Neural cell (in vitro differentiated cells): Measurements from ENCODE around the gene SCGN.

Experiments used
- EP300 ChIP-seq: fragments of 450-650 bp; conservative IDR thresholded peaks from 2 replicates; pipeline ENCODE4 v1.6.1; 2014; ENCODE audit warnings: antibody characterized with exemption, mild to moderate bottlenecking, moderate library complexity; ENCODE audit not compliant: poor library complexity, severe bottlenecking
- EZH2 ChIP-seq: fragments of 200-600, 300-800 bp; shearing (Covaris generic), sonication (generic); IDR thresholded peaks from 2 replicates; pipeline ENCODE4 v1.6.1; 2014; ENCODE audit warnings: antibody characterized with exemption, low read length, borderline replicate concordance, mild to moderate bottlenecking; ENCODE audit not compliant: insufficient read depth, poor library complexity, severe bottlenecking
- POLR2AphosphoS5 ChIP-seq: IDR thresholded peaks from 2 replicates; pipeline ENCODE4 v1.6.1; 2012
- RAD21 ChIP-seq: fragments of 450-650 bp; conservative IDR thresholded peaks from 2 replicates; pipeline ENCODE4 v1.6.1; 2014; ENCODE audit warnings: antibody characterized with exemption, mild to moderate bottlenecking, moderate library complexity
- TF ChIP-seq, protein P1 (sequence below): fragments of 450-650 bp; IDR thresholded peaks from 2 replicates; pipeline ENCODE4 v1.5.1; 2014; ENCODE audit warnings: antibody characterized with exemption, mild to moderate bottlenecking, moderate library complexity; ENCODE audit not compliant: poor library complexity, severe bottlenecking

- TF ChIP-seq, protein P1, sequence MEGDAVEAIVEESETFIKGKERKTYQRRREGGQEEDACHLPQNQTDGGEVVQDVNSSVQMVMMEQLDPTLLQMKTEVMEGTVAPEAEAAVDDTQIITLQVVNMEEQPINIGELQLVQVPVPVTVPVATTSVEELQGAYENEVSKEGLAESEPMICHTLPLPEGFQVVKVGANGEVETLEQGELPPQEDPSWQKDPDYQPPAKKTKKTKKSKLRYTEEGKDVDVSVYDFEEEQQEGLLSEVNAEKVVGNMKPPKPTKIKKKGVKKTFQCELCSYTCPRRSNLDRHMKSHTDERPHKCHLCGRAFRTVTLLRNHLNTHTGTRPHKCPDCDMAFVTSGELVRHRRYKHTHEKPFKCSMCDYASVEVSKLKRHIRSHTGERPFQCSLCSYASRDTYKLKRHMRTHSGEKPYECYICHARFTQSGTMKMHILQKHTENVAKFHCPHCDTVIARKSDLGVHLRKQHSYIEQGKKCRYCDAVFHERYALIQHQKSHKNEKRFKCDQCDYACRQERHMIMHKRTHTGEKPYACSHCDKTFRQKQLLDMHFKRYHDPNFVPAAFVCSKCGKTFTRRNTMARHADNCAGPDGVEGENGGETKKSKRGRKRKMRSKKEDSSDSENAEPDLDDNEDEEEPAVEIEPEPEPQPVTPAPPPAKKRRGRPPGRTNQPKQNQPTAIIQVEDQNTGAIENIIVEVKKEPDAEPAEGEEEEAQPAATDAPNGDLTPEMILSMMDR, result no peak
- TF ChIP-seq POLR2AphosphoS5 (no peak), EZH2 (no peak), RAD21 (no peak), EP300 (no peak)
Measured at GRCh38 chr6:25675167-25675566, 23.2 kb downstream of the SCGN start.
